Activated CD8-positive, alpha-beta T cell treated with anti-CD3 and anti-CD28 coated beads for 36 hours (primary cell): ENCODE results near the gene SLC39A11. TPM values are rescaled to one million over a fixed set of nuclear protein-coding genes. Genes with fewer than 3 reads are reported as not detected.

ENCODE experiments used
- ATAC-seq: fragments of 200-7000 bp; cut with Tn5 transposase; one replicate; pipeline ENCODE4 v1.10.0; 2021; ENCODE audit warnings: mild to moderate bottlenecking, moderate library complexity
- CTCF ChIA-PET: fragments of 350-600 bp; sonication (Branson Sonifier 250); formaldehyde crosslinking; loops from one replicate; lab custom pipeline; 2021; ENCODE audit warnings: antibody characterized with exemption; lab: Charles Lee
- POLR2A ChIA-PET: fragments of 350-600 bp; sonication (Branson Sonifier 250); formaldehyde crosslinking; loops from one replicate; lab custom pipeline; 2021; ENCODE audit warnings: antibody characterized with exemption; lab: Charles Lee
- DNase-seq: peaks from one replicate; pipeline ENCODE4 v3.0.0-alpha.2; 2020
- H3K27ac Mint-ChIP-seq: one replicate; pipeline ENCODE4 v1.8.0; 2021; ENCODE audit warnings: mild to moderate bottlenecking, mixed read lengths
- H3K27me3 Mint-ChIP-seq: one replicate; pipeline ENCODE4 v1.8.0; 2021; ENCODE audit warnings: mixed read lengths
- H3K36me3 Mint-ChIP-seq: one replicate; pipeline ENCODE4 v1.8.0; 2021; ENCODE audit warnings: low read depth, mixed read lengths
- H3K4me1 Mint-ChIP-seq: one replicate; pipeline ENCODE4 v1.8.0; 2021; ENCODE audit warnings: low read depth, mixed read lengths
- H3K4me3 Mint-ChIP-seq: one replicate; pipeline ENCODE4 v1.8.0; 2021; ENCODE audit warnings: mild to moderate bottlenecking, moderate library complexity, mixed read lengths
- H3K9me3 Mint-ChIP-seq: one replicate; pipeline ENCODE4 v1.8.0; 2021; ENCODE audit warnings: mixed read lengths
- intact Hi-C: fragments of 100-400 bp; cut with micrococcal nuclease; formaldehyde crosslinking; loops from one replicate; pipeline ENCODE4 v1.10.0; 2022
- total RNA-seq, 2 experiments: library from RNA; stranded (reverse); gene quantifications; one replicate each; pipeline ENCODE4 v1.2.3, GENCODE V29; 2021
- TF ChIP-seq, protein P1 (sequence below): fragments of 200-600 bp; IDR thresholded peaks from one replicate; pipeline ENCODE4 v1.8.0; 2022; ENCODE audit warnings: antibody characterized with exemption, mild to moderate bottlenecking

The SLC39A11 gene
- total RNA-seq, 2 experiments from 2014 or later = 14.4 to 14.9 TPM

- intact Hi-C loops = no loop called here
- no peaks in the 10 kb centered on the region for H3K27me3 Mint-ChIP-seq
- CTCF ChIA-PET = no interaction called here
- peaks cover 6% of the 10 kb centered on the region for H3K36me3 Mint-ChIP-seq
- DNase-seq = no peak
- peaks cover 16% of the 10 kb centered on the region for H3K4me1 Mint-ChIP-seq
- POLR2A ChIA-PET = no interaction called here
- H3K9me3 Mint-ChIP-seq = no peaks in the 10 kb centered on the region
- ATAC-seq = no peak
- TF ChIP-seq, protein P1, sequence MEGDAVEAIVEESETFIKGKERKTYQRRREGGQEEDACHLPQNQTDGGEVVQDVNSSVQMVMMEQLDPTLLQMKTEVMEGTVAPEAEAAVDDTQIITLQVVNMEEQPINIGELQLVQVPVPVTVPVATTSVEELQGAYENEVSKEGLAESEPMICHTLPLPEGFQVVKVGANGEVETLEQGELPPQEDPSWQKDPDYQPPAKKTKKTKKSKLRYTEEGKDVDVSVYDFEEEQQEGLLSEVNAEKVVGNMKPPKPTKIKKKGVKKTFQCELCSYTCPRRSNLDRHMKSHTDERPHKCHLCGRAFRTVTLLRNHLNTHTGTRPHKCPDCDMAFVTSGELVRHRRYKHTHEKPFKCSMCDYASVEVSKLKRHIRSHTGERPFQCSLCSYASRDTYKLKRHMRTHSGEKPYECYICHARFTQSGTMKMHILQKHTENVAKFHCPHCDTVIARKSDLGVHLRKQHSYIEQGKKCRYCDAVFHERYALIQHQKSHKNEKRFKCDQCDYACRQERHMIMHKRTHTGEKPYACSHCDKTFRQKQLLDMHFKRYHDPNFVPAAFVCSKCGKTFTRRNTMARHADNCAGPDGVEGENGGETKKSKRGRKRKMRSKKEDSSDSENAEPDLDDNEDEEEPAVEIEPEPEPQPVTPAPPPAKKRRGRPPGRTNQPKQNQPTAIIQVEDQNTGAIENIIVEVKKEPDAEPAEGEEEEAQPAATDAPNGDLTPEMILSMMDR = no peak
- no peak overlapping the region for H3K27ac Mint-ChIP-seq
- no peak overlapping the region for H3K4me3 Mint-ChIP-seq
Observed at GRCh38 chr17:72991651-72992050, 100.8 kb downstream of the SLC39A11 start.

- TF ChIP-seq, protein P1 = no peak
- Mint-ChIP-seq H3K27ac (no peak overlapping the region), H3K27me3 (no peaks in the 10 kb centered on the region), H3K4me1 (peaks cover 18% of the 10 kb centered on the region), H3K9me3 (no peaks in the 10 kb centered on the region), H3K36me3 (peaks cover 4% of the 10 kb centered on the region), H3K4me3 (no peak overlapping the region)
- ATAC-seq (no peak), DNase-seq (no peak)
- CTCF ChIA-PET = interaction anchor here (0.8 kb wide), 1 partner anchor 167 kb away, joined by 3 read pairs; no protein-coding TSS in a partner anchor
- POLR2A ChIA-PET = no interaction called here
- intact Hi-C loops = loop anchor here (5.0 to 10.0 kb wide), 3 partner anchors 168 to 376 kb away; no protein-coding TSS in a partner anchor
Observed at GRCh38 chr17:72989074-72989610, 103.3 kb downstream of the SLC39A11 start.

DNA sequence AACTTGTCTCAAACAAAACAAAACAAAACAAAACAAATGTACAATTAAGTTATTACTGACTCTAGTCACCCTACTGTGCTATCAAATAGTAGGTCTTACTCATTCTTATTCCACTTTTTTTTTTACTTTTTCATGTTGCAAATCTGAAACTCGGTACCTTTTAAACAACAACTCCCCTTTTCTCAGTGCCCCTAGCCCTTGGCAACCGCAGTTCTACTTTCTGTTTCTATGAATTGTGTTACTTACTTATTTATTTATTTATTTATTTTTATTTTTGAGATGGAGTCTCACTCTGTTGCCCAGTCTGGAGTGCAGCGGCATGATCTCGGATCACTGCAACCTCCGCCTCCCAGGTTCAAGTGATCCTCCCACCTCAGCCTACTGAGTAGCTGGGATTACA, 104.0 kb downstream of the SLC39A11 start:
- Mint-ChIP-seq H3K4me3 (no peak overlapping the region), H3K27me3 (no peaks in the 10 kb centered on the region), H3K27ac (no peak overlapping the region), H3K4me1 (peaks cover 14% of the 10 kb centered on the region), H3K9me3 (no peaks in the 10 kb centered on the region), H3K36me3 (peaks cover 4% of the 10 kb centered on the region)
- ATAC-seq = no peak
- ChIA-PET POLR2A (no interaction called here), CTCF (interaction anchor here (1.3 kb wide), 1 partner anchor 168 kb away, joined by 3 read pairs; no protein-coding TSS in a partner anchor)
- intact Hi-C loops = loop anchor here (5.0 to 10.0 kb wide), 3 partner anchors 169 to 376 kb away; no protein-coding TSS in a partner anchor
- DNase-seq = no peak
- TF ChIP-seq, protein P1 = no peak

GRCh38 chr17:72987166-72987565, 105.3 kb downstream of the SLC39A11 start:
- Mint-ChIP-seq H3K27ac (no peak overlapping the region), H3K27me3 (no peaks in the 10 kb centered on the region), H3K9me3 (no peaks in the 10 kb centered on the region), H3K4me1 (peaks cover 2% of the 10 kb centered on the region), H3K36me3 (no peaks in the 10 kb centered on the region), H3K4me3 (no peak overlapping the region)
- intact Hi-C loops = loop anchor here (5.0 to 10.0 kb wide), 3 partner anchors 170 to 378 kb away; no protein-coding TSS in a partner anchor
- ATAC-seq (no peak), DNase-seq (no peak)
- ChIA-PET POLR2A (no interaction called here), CTCF (interaction anchor here (1.0 to 2.2 kb wide), 6 partner anchors 12 to 316 kb away, joined by 3 to 10 read pairs (median 4); partner anchors contain the start of gene SSTR2)
- TF ChIP-seq, protein P1 = no peak
